GM10266 (cell line): ENCODE results near the gene FBXO42.

ENCODE experiments used
- DNase-seq: peaks from one replicate; pipeline ENCODE4 v3.0.0; 2012; ENCODE audit errors: extremely low spot score
- TF ChIP-seq, protein P1 (sequence below): IDR thresholded peaks from 2 replicates; pipeline ENCODE4 v1.5.1; 2012; ENCODE audit warnings: mild to moderate bottlenecking, low read depth; ENCODE audit not compliant: control insufficient read depth, insufficient read depth; ENCODE audit errors: missing control alignments

FBXO42 gene

GRCh38 chr1:16237343-16237830 is 114.9 kb downstream of the FBXO42 start:
- TF ChIP-seq, protein P1, sequence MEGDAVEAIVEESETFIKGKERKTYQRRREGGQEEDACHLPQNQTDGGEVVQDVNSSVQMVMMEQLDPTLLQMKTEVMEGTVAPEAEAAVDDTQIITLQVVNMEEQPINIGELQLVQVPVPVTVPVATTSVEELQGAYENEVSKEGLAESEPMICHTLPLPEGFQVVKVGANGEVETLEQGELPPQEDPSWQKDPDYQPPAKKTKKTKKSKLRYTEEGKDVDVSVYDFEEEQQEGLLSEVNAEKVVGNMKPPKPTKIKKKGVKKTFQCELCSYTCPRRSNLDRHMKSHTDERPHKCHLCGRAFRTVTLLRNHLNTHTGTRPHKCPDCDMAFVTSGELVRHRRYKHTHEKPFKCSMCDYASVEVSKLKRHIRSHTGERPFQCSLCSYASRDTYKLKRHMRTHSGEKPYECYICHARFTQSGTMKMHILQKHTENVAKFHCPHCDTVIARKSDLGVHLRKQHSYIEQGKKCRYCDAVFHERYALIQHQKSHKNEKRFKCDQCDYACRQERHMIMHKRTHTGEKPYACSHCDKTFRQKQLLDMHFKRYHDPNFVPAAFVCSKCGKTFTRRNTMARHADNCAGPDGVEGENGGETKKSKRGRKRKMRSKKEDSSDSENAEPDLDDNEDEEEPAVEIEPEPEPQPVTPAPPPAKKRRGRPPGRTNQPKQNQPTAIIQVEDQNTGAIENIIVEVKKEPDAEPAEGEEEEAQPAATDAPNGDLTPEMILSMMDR: no peak
- no peak for DNase-seq

- TF ChIP-seq, protein P1: no peak
- peak; percentile 96 for DNase-seq
Observed at GRCh38 chr1:16236511-16237342, 115.6 kb downstream of the FBXO42 start, which contains the start of gene CPLANE2. Gene CPLANE2, minus strand, starts transcription at chr1:16237183. Its CDS starts 441 bp downstream, at chr1:16236742.

DNA sequence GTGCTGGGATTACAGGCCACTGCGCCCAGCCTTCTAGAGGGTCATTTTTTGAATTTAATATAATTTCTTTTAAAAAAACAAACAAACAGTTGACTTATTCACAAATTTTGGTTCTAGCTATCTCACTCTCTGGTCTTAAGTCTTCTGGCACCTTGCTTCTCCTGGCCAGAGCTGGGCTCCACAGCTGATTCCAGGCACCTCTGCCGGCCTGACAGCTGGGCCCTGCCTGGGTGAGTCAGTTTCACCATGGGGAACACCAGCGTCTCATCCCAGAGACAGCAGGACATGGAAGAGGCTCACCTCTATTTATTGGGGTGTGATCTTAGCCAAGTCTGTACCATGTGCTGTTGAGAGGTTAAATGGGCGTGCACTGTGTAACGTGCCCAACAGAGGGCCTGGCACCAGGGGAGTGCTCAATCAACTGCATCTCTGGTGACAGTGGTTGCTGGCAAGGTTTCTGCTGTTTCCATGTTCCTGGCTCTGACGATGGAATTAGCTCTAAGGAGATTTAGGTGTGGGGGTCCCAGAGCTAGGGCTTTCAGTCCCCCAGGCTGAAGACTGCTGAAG is 116.3 kb downstream of the FBXO42 start:
- TF ChIP-seq, protein P1: no peak
- peak; percentile 65 for DNase-seq

DNA sequence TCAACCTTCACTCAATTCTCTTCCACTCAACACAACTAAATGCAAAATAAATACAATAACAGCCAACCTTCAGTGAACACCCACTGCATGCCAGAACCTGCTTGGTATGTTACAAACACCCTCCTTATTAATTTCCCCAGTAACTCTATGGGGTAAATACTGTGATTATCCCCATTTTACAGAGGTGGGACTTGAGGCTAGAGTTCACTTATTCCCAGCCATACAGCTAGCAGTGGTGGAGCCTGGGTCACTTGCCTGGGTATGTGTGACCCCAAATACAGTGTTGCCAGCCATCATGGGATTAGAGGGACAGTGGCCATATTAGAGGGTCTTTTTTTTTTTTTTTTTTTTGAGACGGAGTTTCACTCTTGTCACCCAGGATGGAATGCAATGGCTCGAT is 116.9 kb downstream of the FBXO42 start:
- TF ChIP-seq, protein P1: no peak
- DNase-seq: no peak

DNA sequence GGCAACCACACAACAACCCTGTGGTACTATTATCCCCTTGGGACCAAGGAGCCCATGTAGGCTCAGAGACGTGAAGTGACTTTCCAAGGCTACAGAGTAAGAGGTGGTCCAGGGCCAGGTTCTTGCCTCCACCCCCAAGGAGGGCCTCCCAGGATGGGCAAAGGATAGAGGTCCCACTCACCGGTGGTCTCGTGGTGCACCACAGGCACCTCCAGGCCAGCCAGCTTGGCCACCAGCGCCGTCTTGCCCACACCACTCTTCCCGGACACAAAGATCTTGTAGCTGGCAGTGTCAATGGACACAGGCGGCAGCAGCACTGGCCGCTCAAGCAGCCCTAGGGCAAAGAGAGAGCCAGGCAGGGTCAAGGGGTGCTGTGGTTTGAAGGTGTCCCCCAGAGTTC is 118.8 kb downstream of the FBXO42 start:
- DNase-seq: no peak
- TF ChIP-seq, protein P1: no peak

GRCh38 chr1:16232316-16232710 is 120.0 kb downstream of the FBXO42 start:
- TF ChIP-seq, protein P1: no peak
- DNase-seq: no peak
